Thyroid gland (tissue), 4 donors: ENCODE results near the gene AFAP1.

Source experiments
- CTCF ChIP-seq, 6 experiments: fragments of 200-600 bp in 3 of 6; fragments of 450-650 bp in 3 of 6; sonication (generic) in 3 of 6; IDR thresholded peaks; one replicate each; pipeline ENCODE4 v1.5.1; 2016 to 2019; ENCODE audit warnings: antibody characterized with exemption in 6 of 6, mild to moderate bottlenecking in 2 of 6, inconsistent platforms in 1 of 6, moderate library complexity in 1 of 6
- POLR2A ChIP-seq, 2 donors: fragments of 450-650 bp; IDR thresholded peaks; one replicate each; pipeline ENCODE4 v1.6.1; 2017; ENCODE audit warnings: antibody characterized with exemption in 2 of 2, mild to moderate bottlenecking in 2 of 2, moderate library complexity in 1 of 2

- TF ChIP-seq CTCF (IDR thresholded peaks at IDR 0.05): no peak
- TF ChIP-seq POLR2A (IDR thresholded peaks at IDR 0.05): no peak
Observed at GRCh38 chr4:7894098-7894676, 45.5 kb downstream of the AFAP1 start.
